DMS79 (cell line): ENCODE measurements around the gene C2orf15.
"Not testable (repeated sequence)": the region's sequence is repeated elsewhere in the genome, so short reads cannot be mapped to it uniquely, and the experiment has no call there.

ENCODE experiments used
- DNase-seq: peaks from one replicate; lab custom pipeline; 2025; lab: John Stamatoyannopoulos, UW

The C2orf15 gene, protein sequence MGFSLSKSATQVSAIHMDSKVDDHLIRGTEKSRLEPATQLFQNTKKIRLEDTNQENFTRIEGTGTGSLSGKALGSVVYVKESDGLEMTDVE

DNA sequence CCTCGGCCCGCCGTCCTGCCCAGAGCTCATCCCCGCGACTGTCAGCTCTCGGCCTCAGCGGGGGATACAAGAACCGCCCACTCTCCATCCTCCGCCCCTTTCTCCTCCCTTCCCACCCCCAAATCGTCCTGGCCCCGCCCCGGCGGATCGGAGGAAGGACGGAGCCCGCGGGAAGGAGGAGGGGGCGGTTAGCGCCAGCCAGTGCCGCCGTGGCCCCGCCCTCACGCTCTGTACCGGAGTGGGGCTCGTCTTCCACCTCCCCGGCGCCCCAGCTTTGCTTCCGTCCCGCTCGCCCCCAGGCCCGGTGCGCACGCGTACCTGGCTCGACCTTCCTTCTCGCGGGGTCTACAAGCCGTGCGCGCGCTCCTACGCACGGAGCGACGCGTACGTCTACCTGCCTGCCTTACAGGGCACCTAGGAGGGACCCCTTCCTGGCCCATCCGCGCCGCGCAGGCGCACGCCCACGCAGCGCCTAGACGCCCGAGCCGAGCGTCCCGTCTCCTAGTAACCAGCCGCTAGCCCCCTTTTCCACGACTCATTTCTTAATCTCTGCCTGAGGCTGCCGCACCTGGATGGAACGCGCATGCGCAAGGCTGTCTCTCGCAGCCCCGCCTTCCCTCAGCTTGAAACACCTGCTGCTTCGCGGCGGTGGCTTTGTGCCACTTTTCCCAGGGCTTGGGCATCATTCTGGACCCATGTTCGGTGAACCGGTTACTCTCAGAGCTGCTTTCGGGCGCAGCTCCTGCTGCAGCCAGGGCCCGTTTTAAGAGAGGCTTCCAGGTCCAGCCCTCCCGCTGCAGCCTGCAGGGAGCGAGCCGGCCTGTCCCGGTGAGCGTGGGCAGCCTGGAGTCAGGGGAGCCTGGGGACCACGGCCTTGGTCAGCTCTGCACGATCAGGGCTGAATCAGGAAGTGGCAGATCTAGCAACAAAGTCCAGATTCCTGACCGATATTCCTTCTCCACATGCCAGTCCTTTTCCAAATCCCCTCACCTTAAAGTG is at the start of gene C2orf15:
TSS of gene C2orf15 (plus strand) at position 598 of the 999 bp plus-strand sequence. CDS start 8,852 bp downstream, outside the sequence.
- DNase-seq: peak; percentile 100

DNA sequence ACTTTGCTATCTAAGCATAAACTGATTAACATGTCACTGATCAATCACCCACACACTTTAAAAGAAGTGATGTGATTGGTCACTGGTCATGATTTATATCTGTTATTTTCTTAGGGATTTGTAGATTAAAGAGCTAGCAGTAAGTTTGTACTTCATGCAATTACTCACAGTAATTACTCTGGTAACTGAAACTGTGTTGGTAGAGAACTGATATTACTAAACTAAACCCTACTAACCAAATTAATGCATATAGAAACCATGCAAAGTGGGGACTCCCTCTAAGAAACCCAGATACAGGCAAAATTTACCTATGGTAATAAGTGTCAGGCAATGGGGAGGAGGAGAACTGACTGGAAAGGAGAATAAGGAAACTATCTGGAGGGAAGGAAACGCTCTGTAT is 44.8 kb upstream of the C2orf15 start:
- no peak for DNase-seq

DNA sequence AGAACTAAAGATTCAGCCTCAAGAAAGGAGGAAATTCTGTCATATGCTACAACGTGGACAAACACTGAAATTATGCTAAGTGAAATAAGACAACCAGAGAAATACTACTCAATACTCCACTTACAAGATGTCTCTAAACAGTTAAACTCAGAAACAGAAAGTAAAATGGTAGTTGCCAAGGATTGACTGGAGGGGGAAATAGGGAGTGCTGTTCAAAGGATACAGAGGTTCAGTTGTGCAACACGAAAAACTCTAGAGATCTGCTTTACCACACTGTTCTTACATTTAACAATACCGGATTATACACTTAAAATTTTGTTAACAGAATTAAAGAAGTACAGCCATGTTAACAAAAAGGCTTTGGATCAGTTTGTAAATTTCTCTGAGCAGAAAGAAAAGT is 39.8 kb upstream of the C2orf15 start:
- no peak for DNase-seq

DNA sequence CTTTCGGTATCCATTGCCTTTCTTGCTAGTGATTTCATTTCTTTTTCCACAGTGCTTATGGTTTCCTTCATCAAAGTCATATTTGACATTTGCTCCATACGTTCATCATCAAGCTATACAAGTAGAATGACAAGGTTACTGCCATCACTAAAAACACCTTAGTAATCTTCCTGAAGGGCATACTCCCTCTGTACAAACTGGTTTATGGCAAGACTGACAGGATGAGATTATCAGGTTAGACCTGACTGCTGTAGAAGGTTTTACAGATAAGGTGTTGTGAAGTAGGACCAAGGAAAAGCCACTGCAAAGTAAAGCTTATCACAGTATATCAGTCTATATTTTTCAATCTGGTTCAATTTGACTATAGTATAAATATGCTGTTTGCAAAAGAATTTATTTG is 37.5 kb upstream of the C2orf15 start:
- no peak for DNase-seq

DNA sequence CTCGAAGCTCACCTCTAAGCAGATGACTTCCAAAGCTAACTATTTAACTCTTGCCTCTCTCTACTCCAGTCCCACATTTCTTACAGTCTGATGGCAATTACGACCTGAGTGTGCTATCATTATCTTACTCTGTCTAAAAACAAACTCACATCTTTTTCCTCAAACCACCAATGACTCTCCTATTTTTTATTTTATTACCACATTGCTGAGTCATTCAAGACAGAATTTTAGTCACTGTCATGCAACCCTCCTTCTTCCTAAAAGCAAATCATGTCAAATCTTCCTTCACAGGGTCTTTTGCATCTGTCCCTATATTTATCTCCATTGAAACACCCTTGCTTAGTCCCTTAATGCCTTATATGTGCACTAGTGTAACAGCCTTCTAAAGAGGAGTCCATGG is 34.6 kb upstream of the C2orf15 start:
- DNase-seq: no peak

DNA sequence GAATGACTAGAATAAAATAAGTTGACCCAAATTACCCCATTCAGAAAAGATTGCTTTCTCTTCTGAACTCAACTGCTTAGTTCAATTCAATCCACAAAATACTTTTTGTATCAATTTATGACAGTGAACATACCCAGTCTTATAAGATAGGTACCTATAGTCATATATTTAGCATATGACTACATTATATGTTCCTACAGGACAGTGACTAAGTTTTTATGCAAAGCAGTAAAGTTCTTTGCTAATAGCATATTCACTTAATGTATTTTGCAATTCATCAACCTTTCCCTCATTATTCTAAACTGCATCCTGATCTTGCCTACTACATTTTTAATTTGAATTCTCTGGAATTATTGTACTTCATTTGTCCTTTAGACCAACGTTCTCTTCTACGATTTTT is 30.3 kb upstream of the C2orf15 start:
- no peak for DNase-seq

DNA sequence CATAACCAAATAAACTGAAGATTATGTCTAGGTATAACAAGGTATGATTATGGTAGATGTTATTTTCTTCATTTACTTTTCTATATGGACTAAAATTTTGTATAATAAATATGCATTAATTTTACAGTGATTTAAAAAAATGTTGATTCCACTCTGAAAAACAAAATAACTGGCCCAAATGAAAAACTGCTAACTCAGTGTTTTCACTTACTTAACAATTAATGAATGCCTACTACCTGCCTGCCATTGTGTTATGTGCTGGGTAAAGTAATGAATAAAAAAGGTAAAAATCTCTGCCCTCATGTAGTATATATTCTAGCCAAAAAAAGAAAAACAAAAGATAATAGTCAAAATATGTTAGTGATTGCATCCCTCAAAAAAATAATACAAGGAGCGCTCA is 29.6 kb upstream of the C2orf15 start:
- DNase-seq: no peak

DNA sequence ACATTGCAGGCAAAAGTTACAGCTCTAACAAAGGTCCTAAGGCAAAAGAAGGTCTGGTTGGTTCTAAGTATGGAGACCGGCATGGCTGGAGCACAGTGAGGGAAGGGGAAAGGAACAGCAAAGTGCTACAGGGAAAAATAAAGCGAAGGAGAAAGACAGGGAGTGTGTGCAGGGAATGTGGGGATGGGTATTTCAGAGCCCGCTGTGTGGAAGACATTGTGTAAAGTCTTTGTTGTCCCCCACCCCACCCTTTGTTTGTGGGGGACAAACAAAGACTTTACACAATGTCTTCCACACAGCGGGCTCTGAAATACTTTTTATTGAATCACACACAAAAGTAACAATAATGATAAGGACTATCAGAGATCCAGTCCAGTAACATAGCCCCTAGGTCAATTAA is 28.9 kb upstream of the C2orf15 start:
- DNase-seq: no peak

DNA sequence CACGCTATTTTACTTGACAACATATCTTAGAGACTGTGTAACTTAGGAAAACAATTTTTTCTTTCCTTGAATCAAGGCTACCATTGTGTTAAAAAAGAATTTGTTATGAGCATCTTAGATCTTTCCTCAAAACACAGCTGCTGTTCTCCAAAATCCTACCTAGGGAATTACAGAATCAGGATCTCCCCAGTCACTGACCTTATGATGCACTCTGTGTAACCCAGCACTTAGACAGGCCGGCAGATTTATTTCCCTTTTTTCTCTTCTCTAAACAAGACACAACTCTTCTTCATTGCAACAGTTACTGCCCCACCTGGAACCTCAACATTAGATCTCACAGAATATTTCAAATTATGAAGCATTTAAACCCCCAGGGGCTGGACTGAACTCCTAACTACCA is 13.5 kb upstream of the C2orf15 start:
- no peak for DNase-seq

DNA sequence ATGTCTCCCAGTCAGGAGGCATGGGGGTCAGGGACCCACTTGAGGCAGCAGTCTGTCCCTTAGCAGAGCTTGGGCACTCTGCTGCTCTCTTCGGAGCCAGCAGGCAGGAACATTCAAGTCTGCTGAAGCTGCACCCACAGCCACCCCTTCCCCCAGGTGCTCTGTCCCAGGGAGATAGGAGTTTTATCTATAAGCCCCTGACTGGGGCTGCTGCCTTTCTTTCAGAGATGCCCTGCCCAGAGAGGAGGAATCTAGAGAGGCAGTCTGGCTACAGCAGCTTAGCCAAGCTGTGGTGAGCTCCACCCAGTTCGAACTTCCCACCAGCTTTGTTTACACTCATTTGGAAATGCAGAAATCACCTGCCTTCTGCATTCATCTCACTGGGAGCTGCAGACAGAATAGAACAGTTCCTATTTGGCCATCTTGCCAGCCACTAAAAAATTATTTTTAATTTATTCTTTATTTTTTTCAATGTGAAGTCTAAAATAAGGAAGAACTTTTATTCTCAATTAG is 6.4 kb upstream of the C2orf15 start:
- not testable (repeated sequence) for DNase-seq

DNA sequence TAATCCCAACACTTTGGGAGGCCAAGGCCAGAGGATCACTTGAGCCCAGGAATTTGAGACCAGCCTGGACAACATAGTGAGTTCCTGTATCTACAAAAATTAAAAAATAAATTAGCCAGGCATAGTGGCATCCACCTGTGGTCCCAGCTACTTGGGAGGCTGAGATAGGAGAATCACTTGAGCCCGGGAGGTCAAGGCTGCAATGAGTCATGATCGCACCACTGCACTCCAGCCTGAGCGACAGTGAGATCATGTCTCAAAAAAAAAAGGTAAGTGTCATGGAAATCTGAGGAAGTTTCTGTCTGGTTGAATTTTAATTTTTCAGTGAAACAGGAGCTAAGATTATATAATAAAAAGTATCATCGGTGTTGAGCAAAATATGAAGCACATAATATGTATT is 2.5 kb upstream of the C2orf15 start:
- DNase-seq: no peak

DNA sequence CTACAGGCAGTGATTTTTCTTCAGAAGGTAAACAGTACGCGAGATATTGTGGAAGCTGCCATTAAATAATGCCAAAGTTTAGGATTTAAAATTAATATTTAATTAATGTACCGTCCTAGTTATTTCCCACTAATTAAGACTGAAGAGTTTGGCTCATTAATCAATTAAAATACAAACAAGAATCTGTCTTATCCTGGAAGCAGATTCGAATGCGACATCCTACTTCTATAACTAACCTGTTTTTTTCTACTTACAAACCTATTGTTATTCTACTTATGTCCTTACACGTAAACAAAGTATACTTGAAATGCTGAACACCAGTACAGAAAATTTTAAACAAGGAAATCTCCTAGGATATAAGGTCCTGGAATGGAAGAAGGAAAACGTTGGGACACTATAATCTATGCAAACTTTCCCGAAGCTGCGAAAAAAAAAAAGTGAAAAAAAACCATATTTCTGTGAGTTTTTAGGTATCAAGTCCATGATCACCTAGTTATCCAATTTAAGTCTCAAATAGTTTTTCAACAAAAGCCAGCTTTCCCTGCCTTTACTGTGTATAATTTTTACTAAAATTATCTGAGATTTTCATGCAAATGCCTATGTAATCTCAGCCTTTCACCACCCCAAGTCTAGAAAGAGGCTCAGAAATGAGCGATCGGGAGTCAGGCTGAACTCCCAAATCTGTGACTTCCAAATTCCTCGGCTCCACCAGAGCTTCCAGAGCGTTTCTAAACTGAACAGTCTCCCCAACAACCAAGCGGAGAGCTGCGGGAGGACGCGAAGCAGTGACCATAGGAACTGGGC is 1.2 kb upstream of the C2orf15 start:
- no peak for DNase-seq

DNA sequence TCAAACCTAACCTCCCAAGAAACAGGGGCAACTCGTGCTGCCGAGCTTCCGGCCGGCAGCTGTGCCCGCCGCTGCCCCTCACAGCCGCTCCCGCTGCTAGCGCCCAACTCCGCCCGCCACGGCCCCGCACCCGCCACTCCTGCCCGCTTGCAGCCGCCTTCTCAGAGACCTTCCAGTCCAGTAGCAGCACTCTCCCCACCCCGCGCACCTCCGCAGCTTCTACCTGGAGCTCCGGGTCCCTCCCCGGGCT is 722 bp upstream of the C2orf15 start:
- peak; percentile 52 for DNase-seq

DNA sequence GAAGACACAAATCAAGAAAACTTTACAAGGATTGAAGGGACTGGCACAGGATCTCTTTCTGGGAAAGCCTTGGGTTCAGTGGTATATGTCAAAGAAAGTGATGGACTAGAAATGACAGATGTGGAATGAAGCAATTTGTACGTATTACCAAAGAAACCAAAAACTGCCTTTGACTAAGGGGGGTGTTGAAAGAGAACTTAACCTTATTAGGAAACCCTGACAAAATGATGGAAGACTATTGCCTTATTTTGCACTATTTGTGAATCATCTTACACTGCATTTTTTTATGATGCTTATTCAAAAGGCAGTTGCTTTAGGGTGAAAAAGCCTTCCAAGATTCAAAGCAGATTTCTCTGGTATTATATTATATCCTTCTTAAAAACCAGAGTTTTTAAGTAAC is 9.2 kb downstream of the C2orf15 start:
- DNase-seq: no peak

DNA sequence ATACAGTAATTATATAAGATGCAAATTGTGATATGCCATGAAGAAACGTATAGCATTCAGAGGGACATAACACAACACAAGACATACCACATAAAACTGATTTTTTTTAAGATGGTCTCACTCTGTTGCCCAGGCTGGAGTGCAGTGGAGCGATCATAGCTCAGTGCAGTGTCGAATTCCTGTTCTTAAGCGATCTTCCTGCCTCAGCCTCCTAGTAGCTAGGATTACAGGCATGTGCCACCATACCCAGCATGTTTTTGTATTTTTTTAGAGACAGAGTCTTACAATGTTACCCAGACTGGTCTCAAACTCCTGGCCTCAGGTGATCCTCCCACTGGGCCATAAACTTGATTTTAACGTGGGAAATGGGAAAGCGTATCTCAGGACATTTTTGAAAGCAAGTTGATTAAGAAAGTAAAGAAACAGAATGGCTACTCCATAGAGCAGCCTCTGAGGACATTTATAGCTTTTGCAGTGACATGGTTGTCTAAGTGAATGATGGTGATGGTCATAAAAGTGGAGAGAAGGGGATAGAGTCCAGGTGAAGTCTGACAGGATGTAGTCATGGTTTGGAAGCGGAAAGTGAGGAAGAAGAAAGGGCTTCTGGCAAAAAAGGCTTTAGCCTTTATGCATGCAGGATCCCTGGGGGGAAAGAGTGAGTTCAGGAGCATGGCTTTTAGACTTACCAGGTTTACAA is 10.8 kb downstream of the C2orf15 start:
- DNase-seq: no peak

DNA sequence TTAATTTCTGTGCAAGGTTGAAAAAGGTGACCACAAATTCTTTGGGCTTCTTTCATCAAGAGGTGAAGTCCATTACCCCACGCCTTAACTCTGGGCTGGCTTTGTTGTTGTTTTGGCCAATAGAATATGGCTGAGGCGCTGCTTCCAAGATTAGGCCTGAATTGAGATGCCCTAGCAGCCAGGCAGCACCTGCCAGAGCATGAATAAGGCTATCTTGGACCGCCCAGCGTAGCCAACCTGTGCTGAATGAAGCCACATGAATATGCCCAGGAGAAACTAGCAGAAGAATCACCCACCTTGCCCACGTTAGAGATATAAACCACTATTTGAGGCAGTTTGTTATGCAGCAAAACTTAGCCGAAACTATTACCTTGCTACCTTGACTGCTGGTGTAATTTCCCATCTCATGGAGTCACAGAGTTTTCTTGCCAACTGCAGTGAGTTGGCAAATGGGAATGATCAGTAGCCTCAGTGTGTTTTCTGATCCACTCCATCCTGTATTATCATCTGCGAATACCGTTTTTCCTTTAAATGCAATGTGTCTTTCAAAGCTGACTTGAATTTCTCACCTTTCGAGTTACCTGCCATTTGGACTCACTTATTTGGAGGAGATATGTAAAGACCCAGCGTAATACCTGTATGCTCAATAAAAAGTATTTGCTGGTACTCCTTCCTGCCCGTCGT is 12.6 kb downstream of the C2orf15 start:
- no peak for DNase-seq

DNA sequence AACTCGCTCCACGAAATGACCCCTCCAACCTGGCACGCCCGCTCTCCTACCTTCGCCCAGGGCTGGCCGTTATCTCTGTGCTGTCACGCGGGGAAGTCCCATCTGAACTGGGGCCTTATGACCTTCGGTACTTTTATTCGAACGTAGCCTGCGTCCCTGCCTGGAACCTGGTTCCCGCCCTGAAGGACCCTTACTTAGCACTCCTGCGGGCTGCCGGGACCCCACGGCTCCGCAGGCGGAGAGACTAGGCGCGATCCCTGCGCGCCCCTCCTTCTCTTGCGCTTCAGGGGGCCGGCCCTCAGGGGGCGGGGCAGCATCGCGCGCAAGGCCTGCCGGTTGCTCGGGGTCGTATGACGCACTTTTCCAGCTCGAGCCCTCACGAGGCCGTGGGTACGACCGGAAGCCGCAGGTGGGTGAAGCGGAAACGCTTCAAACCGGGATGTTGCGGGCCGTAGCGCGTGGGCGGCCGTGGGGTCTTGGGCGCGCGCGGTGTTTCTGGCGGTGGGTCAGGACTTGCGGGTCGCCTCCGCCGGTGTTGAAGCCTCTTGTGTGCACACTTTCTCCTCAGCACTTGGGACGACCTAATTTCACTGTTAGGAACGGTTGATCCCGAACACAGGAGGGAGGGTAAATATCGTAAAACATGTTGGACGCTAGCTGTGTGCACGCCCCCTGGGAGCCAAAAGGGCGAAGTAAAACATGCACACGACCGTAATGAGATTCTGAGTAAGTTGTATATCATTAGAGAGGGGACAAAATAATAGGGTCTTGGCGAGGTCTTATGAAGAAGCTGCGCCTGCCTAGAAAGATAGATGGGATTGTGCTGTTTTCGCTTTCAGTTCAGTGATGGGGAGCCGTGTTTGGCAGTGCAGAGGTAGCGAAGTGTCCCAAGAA is 13.4 kb downstream of the C2orf15 start, which contains the start of the genes LIPT1 and TSGA10:
TSS of gene LIPT1 (plus strand) at position 325 of the 894 bp plus-strand sequence. CDS start 6,991 bp downstream, outside the sequence.
TSS of gene TSGA10 (minus strand) at position 300 of the 894 bp plus-strand sequence. CDS start 45,503 bp downstream, outside the sequence.
- DNase-seq: peak; percentile 79

DNA sequence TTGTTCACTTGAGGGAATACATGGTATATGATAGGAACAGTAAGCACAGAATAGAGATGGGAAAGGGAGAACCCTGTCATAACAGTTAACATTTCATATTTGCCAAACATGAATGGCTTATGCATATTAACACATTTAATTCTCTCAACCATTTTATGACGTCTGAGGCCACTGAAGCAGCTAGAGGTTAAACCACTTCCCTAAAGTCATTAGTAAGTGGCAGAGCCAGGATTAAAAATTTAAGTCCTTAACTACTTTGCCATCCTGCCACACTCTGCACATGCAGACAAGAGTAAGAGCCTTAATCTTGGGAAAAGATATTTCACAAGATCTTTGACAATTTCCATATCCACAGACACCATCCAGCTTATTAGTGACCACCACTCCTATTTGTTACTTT is 15.4 kb downstream of the C2orf15 start:
- no peak for DNase-seq

DNA sequence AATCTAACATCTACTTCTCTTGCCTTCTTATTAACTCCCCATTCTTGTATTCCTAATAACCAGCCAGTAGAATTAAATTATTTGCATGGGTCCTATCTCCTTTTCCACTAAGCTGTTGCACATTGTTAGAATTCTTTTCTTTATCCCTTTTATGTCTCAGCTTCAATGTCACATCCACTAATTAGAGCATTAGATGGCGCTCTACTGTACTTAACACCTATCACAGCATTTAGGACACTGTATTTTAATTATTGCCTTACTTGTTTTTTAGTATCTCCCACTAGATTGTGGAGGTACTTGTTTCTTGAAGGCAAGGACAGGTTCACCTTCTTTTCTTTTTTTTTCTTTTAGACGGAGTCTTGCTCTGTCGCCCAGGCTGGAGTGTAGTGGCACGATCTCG is 17.1 kb downstream of the C2orf15 start:
- DNase-seq: no peak

DNA sequence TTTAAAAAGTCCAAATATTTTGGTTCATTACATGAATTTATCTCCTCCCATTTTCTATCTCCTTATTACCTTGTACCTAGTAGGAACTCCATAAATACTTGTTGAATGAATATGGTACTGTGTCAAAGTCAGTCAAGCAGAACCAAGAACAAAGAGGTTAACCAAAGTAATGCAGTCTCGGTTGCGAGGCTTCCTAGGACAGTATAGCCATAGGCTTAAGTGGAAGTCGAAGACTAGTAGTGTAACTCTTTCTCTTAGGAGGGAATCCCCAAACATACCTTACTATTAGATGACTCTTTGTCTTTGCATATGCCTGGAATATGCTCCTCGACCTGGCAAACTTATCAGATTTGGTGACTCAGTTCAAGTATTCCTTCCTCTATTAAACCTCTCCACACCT is 18.1 kb downstream of the C2orf15 start:
- no peak for DNase-seq
